HG02759 (cell line): Measurements from ENCODE around the gene APOBEC3C.
"Not testable (repeated sequence)": the region's sequence is repeated elsewhere in the genome, so short reads cannot be mapped to it uniquely, and the experiment has no call there.

Source experiments
- ATAC-seq: cut with Tn5 transposase; IDR thresholded peaks from one replicate; pipeline ENCODE4 v1.9.1; 2021; ENCODE audit warnings: mild to moderate bottlenecking, moderate library complexity; ENCODE audit not compliant: unreplicated experiment

The APOBEC3C gene

GRCh38 chr22:39020021-39020651, 6.1 kb downstream of the APOBEC3C start:
- peak; percentile 14 for ATAC-seq

GRCh38 chr22:39021552-39022250, 7.6 kb downstream of the APOBEC3C start:
- no peak for ATAC-seq

GRCh38 chr22:39024519-39025308, 10.7 kb downstream of the APOBEC3C start:
- no peak for ATAC-seq

GRCh38 chr22:39026509-39027150, 12.6 kb downstream of the APOBEC3C start:
- no peak for ATAC-seq

GRCh38 chr22:39027717-39028116, 13.7 kb downstream of the APOBEC3C start:
- ATAC-seq: no peak

- ATAC-seq: no peak
Observed at GRCh38 chr22:39028281-39028680, 14.2 kb downstream of the APOBEC3C start.

GRCh38 chr22:39029227-39029626, 15.2 kb downstream of the APOBEC3C start:
- no peak for ATAC-seq

- no peak for ATAC-seq
Observed at GRCh38 chr22:39030705-39031104, 16.6 kb downstream of the APOBEC3C start.

GRCh38 chr22:39031434-39032295, 17.6 kb downstream of the APOBEC3C start:
- not testable (repeated sequence) for ATAC-seq

GRCh38 chr22:39037071-39037470, 23.0 kb downstream of the APOBEC3C start:
- ATAC-seq: not testable (repeated sequence)

- no peak for ATAC-seq
Observed at GRCh38 chr22:39039306-39040126, 25.5 kb downstream of the APOBEC3C start.

- not testable (repeated sequence) for ATAC-seq
Observed at GRCh38 chr22:39040155-39040537, 26.1 kb downstream of the APOBEC3C start.

- ATAC-seq: peak; percentile 90
Observed at GRCh38 chr22:39040538-39041296, 26.7 kb downstream of the APOBEC3C start, which contains the start of gene APOBEC3F. APOBEC3F (plus strand) TSS chr22:39040864; CDS start chr22:39040961, 97 bp downstream.

GRCh38 chr22:39041908-39042307, 27.9 kb downstream of the APOBEC3C start:
- ATAC-seq: no peak

GRCh38 chr22:39043063-39043462, 29.0 kb downstream of the APOBEC3C start:
- not testable (repeated sequence) for ATAC-seq

GRCh38 chr22:39045136-39045535, 31.1 kb downstream of the APOBEC3C start:
- ATAC-seq: not testable (repeated sequence)

GRCh38 chr22:39049486-39049885, 35.4 kb downstream of the APOBEC3C start:
- not testable (repeated sequence) for ATAC-seq

GRCh38 chr22:39051844-39052495, 37.9 kb downstream of the APOBEC3C start:
- ATAC-seq: not testable (repeated sequence)
